Mesothelial cell of epicardium (in vitro differentiated cells): ENCODE results near the gene ATF3. TPM values are rescaled to one million over a fixed set of nuclear protein-coding genes. Genes with fewer than 3 reads are reported as not detected.

Experiments used
- DNase-seq, 2 experiments: peaks; one replicate each; pipeline ENCODE4 v3.0.0; 2021; ENCODE audit warnings: low spot score in 2 of 2; ENCODE audit not compliant: unreplicated experiment in 2 of 2
- H3K27ac Mint-ChIP-seq: 2 replicates; pipeline ENCODE4 v1.8.0; 2021; ENCODE audit warnings: mixed read lengths
- H3K27me3 Mint-ChIP-seq: 2 replicates; pipeline ENCODE4 v1.8.0; 2021; ENCODE audit warnings: low read depth, mixed read lengths
- H3K36me3 Mint-ChIP-seq: 2 replicates; pipeline ENCODE4 v1.8.0; 2021; ENCODE audit warnings: mixed read lengths
- H3K4me1 Mint-ChIP-seq: 2 replicates; pipeline ENCODE4 v1.8.0; 2021; ENCODE audit warnings: mixed read lengths
- H3K4me3 Mint-ChIP-seq: 2 replicates; pipeline ENCODE4 v1.8.0; 2021; ENCODE audit warnings: mild to moderate bottlenecking, moderate library complexity, mixed read lengths
- H3K9me3 Mint-ChIP-seq: 2 replicates; pipeline ENCODE4 v1.8.0; 2021; ENCODE audit warnings: mixed read lengths
- total RNA-seq: library from RNA; stranded (reverse); gene quantifications from 3 replicates; pipeline ENCODE4 v1.2.1, GENCODE V29; 2021
- TF ChIP-seq, protein P1 (sequence below): fragments of 200-600 bp; sonication (generic); IDR thresholded peaks from one replicate; pipeline ENCODE4 v1.5.0; 2021; ENCODE audit warnings: antibody characterized with exemption; ENCODE audit not compliant: unreplicated experiment

ATF3 gene
- total RNA-seq, 1 donor from 2014 or later, result 147 TPM

DNA sequence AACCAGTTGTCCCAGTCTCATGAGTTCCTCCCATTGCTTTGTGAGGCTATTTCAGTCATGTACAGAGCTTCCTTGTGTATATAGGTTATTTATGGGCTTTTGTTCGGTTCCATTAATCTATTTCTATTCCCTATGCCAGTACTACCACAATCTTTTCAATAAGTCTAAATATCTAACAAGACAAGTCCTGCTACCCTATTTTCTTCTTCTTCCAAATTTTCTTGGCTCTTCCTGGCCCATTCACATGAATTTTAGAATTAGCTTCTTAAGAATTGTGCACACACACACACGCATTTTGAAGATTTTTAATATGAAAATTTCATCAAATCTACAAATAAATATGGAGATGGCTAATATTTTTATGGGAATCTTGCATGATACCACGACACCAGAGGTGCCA is 33.8 kb upstream of the ATF3 start:
- Mint-ChIP-seq H3K9me3 (peaks cover 13% of the 10 kb centered on the region), H3K36me3 (peaks cover 5% of the 10 kb centered on the region), H3K27me3 (no peaks in the 10 kb centered on the region), H3K27ac (no peak overlapping the region), H3K4me3 (no peak overlapping the region), H3K4me1 (no peaks in the 10 kb centered on the region)
- TF ChIP-seq, protein P1, sequence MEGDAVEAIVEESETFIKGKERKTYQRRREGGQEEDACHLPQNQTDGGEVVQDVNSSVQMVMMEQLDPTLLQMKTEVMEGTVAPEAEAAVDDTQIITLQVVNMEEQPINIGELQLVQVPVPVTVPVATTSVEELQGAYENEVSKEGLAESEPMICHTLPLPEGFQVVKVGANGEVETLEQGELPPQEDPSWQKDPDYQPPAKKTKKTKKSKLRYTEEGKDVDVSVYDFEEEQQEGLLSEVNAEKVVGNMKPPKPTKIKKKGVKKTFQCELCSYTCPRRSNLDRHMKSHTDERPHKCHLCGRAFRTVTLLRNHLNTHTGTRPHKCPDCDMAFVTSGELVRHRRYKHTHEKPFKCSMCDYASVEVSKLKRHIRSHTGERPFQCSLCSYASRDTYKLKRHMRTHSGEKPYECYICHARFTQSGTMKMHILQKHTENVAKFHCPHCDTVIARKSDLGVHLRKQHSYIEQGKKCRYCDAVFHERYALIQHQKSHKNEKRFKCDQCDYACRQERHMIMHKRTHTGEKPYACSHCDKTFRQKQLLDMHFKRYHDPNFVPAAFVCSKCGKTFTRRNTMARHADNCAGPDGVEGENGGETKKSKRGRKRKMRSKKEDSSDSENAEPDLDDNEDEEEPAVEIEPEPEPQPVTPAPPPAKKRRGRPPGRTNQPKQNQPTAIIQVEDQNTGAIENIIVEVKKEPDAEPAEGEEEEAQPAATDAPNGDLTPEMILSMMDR, result no peak
- DNase-seq, result no peak

DNA sequence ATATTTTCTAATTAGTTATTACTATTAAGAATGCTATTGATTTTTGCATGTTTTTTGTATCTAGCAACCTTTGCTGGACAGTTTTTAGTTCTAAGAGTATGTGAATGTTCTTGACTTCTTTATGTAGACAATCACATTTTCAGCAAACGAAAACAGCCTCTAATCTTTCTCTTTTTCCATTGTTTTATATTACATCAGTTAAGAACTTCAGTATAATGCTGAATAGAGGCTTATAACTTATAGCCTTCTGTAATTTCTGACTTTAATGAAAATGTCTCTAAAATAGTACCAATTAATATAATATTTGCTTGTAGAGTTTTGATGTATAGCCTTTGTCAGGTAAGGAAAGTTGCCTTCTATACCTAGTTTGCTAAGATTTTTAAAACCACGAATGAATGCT is 33.2 kb upstream of the ATF3 start:
- TF ChIP-seq, protein P1, result no peak
- H3K4me1 Mint-ChIP-seq, result no peaks in the 10 kb centered on the region
- H3K9me3 Mint-ChIP-seq, result peaks cover 13% of the 10 kb centered on the region
- no peaks in the 10 kb centered on the region for H3K27me3 Mint-ChIP-seq
- DNase-seq, result no peak
- peaks cover 5% of the 10 kb centered on the region for H3K36me3 Mint-ChIP-seq
- H3K4me3 Mint-ChIP-seq, result no peak overlapping the region
- no peak overlapping the region for H3K27ac Mint-ChIP-seq

DNA sequence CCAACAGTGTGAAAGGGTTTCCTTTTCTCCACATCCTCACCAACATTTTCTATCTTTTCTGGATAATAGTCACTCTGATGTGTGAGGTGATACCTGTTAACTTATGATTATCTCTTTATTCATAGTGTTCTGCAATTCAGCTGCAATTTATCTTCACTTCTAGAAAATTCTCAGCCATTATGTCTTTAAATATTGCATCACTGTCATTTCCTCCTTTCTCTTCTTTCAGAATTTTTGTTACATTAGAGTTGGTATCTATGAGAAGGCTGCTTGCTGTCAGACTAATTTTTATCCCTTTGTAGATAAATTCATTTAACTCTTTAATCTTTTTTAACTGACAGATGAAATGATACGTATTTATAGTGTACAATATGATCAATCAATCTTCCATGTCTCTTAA is 30.5 kb upstream of the ATF3 start:
- Mint-ChIP-seq H3K9me3 (peaks cover 13% of the 10 kb centered on the region), H3K27me3 (no peaks in the 10 kb centered on the region), H3K4me3 (no peak overlapping the region), H3K4me1 (no peaks in the 10 kb centered on the region), H3K36me3 (peaks cover 5% of the 10 kb centered on the region), H3K27ac (no peak overlapping the region)
- TF ChIP-seq, protein P1, result no peak
- DNase-seq, result no peak

DNA sequence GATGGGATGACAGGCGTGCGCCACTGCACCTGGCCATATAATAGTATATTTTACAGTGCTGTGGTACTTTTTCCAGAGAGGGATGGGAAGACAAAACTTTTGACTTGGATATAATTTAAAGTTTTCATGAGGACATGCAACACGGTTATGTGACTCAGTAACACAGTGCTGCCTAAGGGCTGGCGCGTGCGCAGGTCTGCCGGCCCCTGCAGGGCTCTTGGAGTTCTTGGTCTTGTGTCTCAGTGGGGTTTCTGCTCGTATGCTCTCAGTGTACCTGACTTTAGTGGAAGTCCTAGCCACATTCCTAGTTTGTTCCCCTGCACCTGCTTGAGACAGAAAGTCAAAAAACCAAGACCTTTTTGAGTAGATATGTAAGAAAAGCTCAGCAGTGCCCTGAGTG is 27.5 kb upstream of the ATF3 start:
- no peak for DNase-seq
- H3K9me3 Mint-ChIP-seq, result peaks cover 13% of the 10 kb centered on the region
- TF ChIP-seq, protein P1, result no peak
- H3K27me3 Mint-ChIP-seq, result no peaks in the 10 kb centered on the region
- no peak overlapping the region for H3K4me3 Mint-ChIP-seq
- no peak overlapping the region for H3K27ac Mint-ChIP-seq
- H3K4me1 Mint-ChIP-seq, result no peaks in the 10 kb centered on the region
- peaks cover 5% of the 10 kb centered on the region for H3K36me3 Mint-ChIP-seq

DNA sequence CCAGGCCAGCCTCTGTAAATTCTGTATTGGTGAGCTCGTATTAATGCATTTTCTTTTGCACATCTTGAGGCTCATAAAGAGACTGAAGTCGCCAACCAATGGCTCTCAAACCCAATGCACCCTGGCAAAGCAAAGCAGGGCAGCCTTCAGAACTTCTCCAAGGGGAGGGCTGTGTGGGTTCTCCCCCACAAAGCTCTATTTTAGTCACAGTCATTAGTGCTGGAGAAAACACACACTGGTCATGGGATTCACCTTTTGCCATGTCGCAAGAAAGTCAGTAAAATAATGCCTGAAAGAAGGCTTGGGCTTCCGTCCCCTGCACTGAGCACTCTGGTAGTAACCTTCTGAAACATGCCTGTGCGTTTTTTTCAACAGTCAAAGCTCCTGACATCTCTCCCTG is 26.3 kb upstream of the ATF3 start:
- peaks cover 6% of the 10 kb centered on the region for H3K4me1 Mint-ChIP-seq
- H3K27ac Mint-ChIP-seq, result no peak overlapping the region
- H3K36me3 Mint-ChIP-seq, result peaks cover 5% of the 10 kb centered on the region
- peaks cover 13% of the 10 kb centered on the region for H3K9me3 Mint-ChIP-seq
- no peak for DNase-seq
- H3K4me3 Mint-ChIP-seq, result no peak overlapping the region
- H3K27me3 Mint-ChIP-seq, result no peaks in the 10 kb centered on the region
- TF ChIP-seq, protein P1, result no peak
